Measurements from ENCODE around the gene LAMP2. TPM values are rescaled to one million over a fixed set of nuclear protein-coding genes. Genes with fewer than 3 reads are reported as not detected.

LAMP2 gene
- total and polyA plus RNA-seq, 9 of the 15 experiments (the other 6 are each of a cell fraction or from before 2014, with no cell fraction given): 22.3 to 77.7 (median 48.6) TPM

GRCh38 chrX:120453985-120454384 lies 15.1 kb downstream of the LAMP2 start (continued):
- TF ChIP-seq CXXC5 (CRISPR knock-in tag; IDR thresholded peaks at IDR 0.05): no peak
- no peak for TF ChIP-seq STAT6 (CRISPR knock-in tag; IDR thresholded peaks at IDR 0.05)
- no peak for TF ChIP-seq ZC3H8 (IDR thresholded peaks at IDR 0.05)
- TF ChIP-seq TFE3 (CRISPR knock-in tag; IDR thresholded peaks at IDR 0.05): no peak
- TF ChIP-seq KHSRP (IDR thresholded peaks at IDR 0.05): no peak
- TF ChIP-seq CSDE1 (IDR thresholded peaks at IDR 0.05): no peak
- peak; percentile 50 for TF ChIP-seq EP300 (IDR thresholded peaks at IDR 0.05; ENCODE audit: low read length)
- TF ChIP-seq TBL1XR1 (IDR thresholded peaks at IDR 0.05; ENCODE audit: low read length in 2 of 2): no peak
- no peak for TF ChIP-seq ZFP36 (IDR thresholded peaks at IDR 0.05; ENCODE audit: low read depth, low read length, partially characterized antibody)
- TF ChIP-seq ZNF408 (CRISPR knock-in tag; IDR thresholded peaks at IDR 0.05; ENCODE audit: low read depth): no peak
- peak; percentile 27 for TF ChIP-seq HDAC3 (IDR thresholded peaks at IDR 0.05; ENCODE audit: borderline replicate concordance, partially characterized antibody)
- no peak for TF ChIP-seq ZNF212 (CRISPR knock-in tag; IDR thresholded peaks at IDR 0.05)
- TF ChIP-seq JUNB (CRISPR knock-in tag; conservative IDR thresholded peaks at IDR 0.05): no peak

All from K562 (cell line).